ENCODE data around the gene CD226. TPM values are rescaled to one million over a fixed set of nuclear protein-coding genes. Genes with fewer than 3 reads are reported as not detected.
"Not testable (repeated sequence)": the region's sequence is repeated elsewhere in the genome, so short reads cannot be mapped to it uniquely, and the experiment has no call there.

CD226 gene
- total and polyA plus RNA-seq, 8 donors, result under 0.01 to 10.5 (median 0.89) TPM; not detected in 1

- H3K27me3 ChIP-seq, result no peaks in the 10 kb centered on the region
- intact Hi-C loops (cut with DNase I; ENCODE audit: low total_unique reads), result no loop called here
- WGBS, 5 donors, result 87 to 96% (median 88%) methylated on average over 2 of the region's 2 CpGs
- no peak for DNase-seq
- no peak for TF ChIP-seq POLR2A (IDR thresholded peaks at IDR 0.05)
- TF ChIP-seq POLR2AphosphoS5 (IDR thresholded peaks at IDR 0.05), result no peak
- no peak for TF ChIP-seq EP300 (IDR thresholded peaks at IDR 0.05)
- no peak for TF ChIP-seq CTCF (IDR thresholded peaks at IDR 0.05)
- no peak overlapping the region for H3K27ac ChIP-seq
- no peak overlapping the region for H3K4me3 ChIP-seq
- H3K9me3 ChIP-seq, result no peaks in the 10 kb centered on the region
- H3K36me3 ChIP-seq, result no peaks in the 10 kb centered on the region
- no peaks in the 10 kb centered on the region for H3K4me1 ChIP-seq
Measured at GRCh38 chr18:69871363-69871762, 76.3 kb downstream of the CD226 start.

- intact Hi-C loops (cut with DNase I; ENCODE audit: low total_unique reads), result no loop called here
Measured at GRCh38 chr18:69870736-69871135, 76.9 kb downstream of the CD226 start.

GRCh38 chr18:69866212-69866611 is 81.5 kb downstream of the CD226 start:
- WGBS, 5 donors, result 81 to 89% (median 88%) methylated on average over 4 of the region's 4 CpGs
- Histone ChIP-seq H3K27me3 (no peaks in the 10 kb centered on the region), H3K4me3 (no peak overlapping the region), H3K36me3 (no peaks in the 10 kb centered on the region), H3K4me1 (no peaks in the 10 kb centered on the region), H3K27ac (no peak overlapping the region), H3K9me3 (no peaks in the 10 kb centered on the region)
- no peak for DNase-seq
- TF ChIP-seq CTCF (IDR thresholded peaks at IDR 0.05) (no peak), POLR2A (IDR thresholded peaks at IDR 0.05) (no peak), POLR2AphosphoS5 (IDR thresholded peaks at IDR 0.05) (no peak), EP300 (IDR thresholded peaks at IDR 0.05) (no peak)
- intact Hi-C loops (cut with DNase I; ENCODE audit: low total_unique reads), result no loop called here

More at GRCh38 chr18:69870736-69871135, 76.9 kb downstream of the CD226 start:
- 79 to 87% (median 84%) methylated on average over 4 of the region's 4 CpGs for WGBS, 5 donors
- Histone ChIP-seq H3K4me3 (no peak overlapping the region), H3K27me3 (no peaks in the 10 kb centered on the region), H3K9me3 (no peaks in the 10 kb centered on the region), H3K4me1 (no peaks in the 10 kb centered on the region), H3K27ac (no peak overlapping the region), H3K36me3 (no peaks in the 10 kb centered on the region)
- TF ChIP-seq POLR2AphosphoS5 (IDR thresholded peaks at IDR 0.05) (no peak), POLR2A (IDR thresholded peaks at IDR 0.05) (no peak), CTCF (IDR thresholded peaks at IDR 0.05) (no peak), EP300 (IDR thresholded peaks at IDR 0.05) (no peak)
- no peak for DNase-seq

GRCh38 chr18:69865776-69866175 is 81.9 kb downstream of the CD226 start:
- DNase-seq, result no peak
- H3K9me3 ChIP-seq, result no peaks in the 10 kb centered on the region
- TF ChIP-seq EP300 (IDR thresholded peaks at IDR 0.05) (no peak), POLR2A (IDR thresholded peaks at IDR 0.05) (no peak), CTCF (IDR thresholded peaks at IDR 0.05) (no peak), POLR2AphosphoS5 (IDR thresholded peaks at IDR 0.05) (no peak)
- H3K36me3 ChIP-seq, result no peaks in the 10 kb centered on the region
- no peaks in the 10 kb centered on the region for H3K4me1 ChIP-seq
- no peaks in the 10 kb centered on the region for H3K27me3 ChIP-seq
- intact Hi-C loops (cut with DNase I; ENCODE audit: low total_unique reads), result no loop called here
- no peak overlapping the region for H3K27ac ChIP-seq
- H3K4me3 ChIP-seq, result no peak overlapping the region
- 42 to 62% (median 55%) methylated on average over 4 of the region's 4 CpGs for WGBS, 5 donors

GRCh38 chr18:69864802-69865201 is 82.9 kb downstream of the CD226 start:
- H3K4me3 ChIP-seq; DNase-seq; intact Hi-C loops (cut with DNase I; ENCODE audit: low total_unique reads); H3K9me3 ChIP-seq; H3K4me1 ChIP-seq; H3K27ac ChIP-seq; H3K36me3 ChIP-seq; H3K27me3 ChIP-seq: not testable (repeated sequence)
- WGBS, 5 donors, result 80 to 95% (median 89%) methylated on average over 6 of the region's 6 CpGs

Data from stomach (tissue), 9 donors.